ENCODE results near the gene GAS2L1.

DNA sequence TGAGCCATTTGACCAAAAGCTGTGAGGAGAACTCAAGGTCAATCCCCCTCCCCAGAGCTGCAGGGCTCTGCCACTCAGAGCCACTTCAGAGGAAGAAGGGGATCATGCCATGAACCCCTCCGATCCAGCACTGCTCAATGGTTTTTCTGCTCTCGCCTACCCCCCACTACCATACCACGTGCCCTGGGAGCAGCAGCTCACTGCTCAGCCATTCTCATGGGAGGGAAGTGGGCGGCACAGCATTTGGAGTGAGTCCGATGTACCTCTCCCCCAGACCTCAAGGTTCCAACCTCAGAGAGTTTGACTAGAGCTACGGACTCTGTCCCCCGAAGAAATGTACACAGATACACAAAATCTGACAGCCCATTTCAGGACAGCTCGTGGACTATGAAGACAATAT, 47.4 kb downstream of the GAS2L1 start:
- TF ChIP-seq, protein P1, sequence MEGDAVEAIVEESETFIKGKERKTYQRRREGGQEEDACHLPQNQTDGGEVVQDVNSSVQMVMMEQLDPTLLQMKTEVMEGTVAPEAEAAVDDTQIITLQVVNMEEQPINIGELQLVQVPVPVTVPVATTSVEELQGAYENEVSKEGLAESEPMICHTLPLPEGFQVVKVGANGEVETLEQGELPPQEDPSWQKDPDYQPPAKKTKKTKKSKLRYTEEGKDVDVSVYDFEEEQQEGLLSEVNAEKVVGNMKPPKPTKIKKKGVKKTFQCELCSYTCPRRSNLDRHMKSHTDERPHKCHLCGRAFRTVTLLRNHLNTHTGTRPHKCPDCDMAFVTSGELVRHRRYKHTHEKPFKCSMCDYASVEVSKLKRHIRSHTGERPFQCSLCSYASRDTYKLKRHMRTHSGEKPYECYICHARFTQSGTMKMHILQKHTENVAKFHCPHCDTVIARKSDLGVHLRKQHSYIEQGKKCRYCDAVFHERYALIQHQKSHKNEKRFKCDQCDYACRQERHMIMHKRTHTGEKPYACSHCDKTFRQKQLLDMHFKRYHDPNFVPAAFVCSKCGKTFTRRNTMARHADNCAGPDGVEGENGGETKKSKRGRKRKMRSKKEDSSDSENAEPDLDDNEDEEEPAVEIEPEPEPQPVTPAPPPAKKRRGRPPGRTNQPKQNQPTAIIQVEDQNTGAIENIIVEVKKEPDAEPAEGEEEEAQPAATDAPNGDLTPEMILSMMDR (conservative IDR thresholded peaks at IDR 0.05; ENCODE audit: low read depth, low read length) = no peak
- TF ChIP-seq EZH2 (IDR thresholded peaks at IDR 0.05; ENCODE audit: borderline replicate concordance, low read depth, low read length, poor library complexity, severe bottlenecking) = no peak

All from A673 (cell line).